Vagina (tissue), 2 donors: ENCODE measurements around the gene CD320.

ENCODE experiments used
- POLR2AphosphoS5 ChIP-seq, 2 donors: sonication (generic); formaldehyde crosslinking; IDR thresholded peaks; one replicate each; pipeline ENCODE4 v1.9.0; 2017; ENCODE audit warnings: antibody characterized with exemption in 2 of 2, mild to moderate bottlenecking in 2 of 2, low read depth in 1 of 2; ENCODE audit not compliant: insufficient read depth in 1 of 2
- TF ChIP-seq, protein P1 (sequence below), 3 experiments: fragments of 450-650 bp in 2 of 3; fragments of 200-600 bp in 1 of 3; sonication (generic) in 1 of 3; IDR thresholded peaks; one replicate each; pipeline ENCODE4 v1.5.1; 2017 to 2019; ENCODE audit warnings: antibody characterized with exemption in 3 of 3, mild to moderate bottlenecking in 2 of 3, moderate library complexity in 2 of 3

DNA sequence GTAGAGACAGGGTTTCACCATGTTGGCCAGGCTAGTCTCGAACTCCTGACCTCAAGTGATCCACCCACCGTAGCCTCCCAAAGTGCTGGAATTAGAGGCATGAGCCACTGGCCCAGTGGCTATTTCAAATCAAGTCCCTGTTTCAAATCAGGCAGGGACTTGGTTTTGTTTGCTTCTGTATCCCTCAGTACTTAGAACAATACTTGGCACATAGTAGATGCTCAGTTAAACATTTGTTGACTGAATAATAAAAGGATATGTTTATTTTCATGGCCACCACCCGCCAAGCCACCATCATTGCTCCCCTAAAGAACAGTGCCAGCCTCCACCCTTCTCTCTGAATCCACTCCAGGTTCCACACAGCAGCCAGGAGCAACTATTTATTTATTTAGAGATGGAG, 17.3 kb upstream of the CD320 start:
- TF ChIP-seq POLR2AphosphoS5 (IDR thresholded peaks at IDR 0.05; ENCODE audit: insufficient read depth in 1 of 2, low read depth in 1 of 2) = no peak
- TF ChIP-seq, protein P1, sequence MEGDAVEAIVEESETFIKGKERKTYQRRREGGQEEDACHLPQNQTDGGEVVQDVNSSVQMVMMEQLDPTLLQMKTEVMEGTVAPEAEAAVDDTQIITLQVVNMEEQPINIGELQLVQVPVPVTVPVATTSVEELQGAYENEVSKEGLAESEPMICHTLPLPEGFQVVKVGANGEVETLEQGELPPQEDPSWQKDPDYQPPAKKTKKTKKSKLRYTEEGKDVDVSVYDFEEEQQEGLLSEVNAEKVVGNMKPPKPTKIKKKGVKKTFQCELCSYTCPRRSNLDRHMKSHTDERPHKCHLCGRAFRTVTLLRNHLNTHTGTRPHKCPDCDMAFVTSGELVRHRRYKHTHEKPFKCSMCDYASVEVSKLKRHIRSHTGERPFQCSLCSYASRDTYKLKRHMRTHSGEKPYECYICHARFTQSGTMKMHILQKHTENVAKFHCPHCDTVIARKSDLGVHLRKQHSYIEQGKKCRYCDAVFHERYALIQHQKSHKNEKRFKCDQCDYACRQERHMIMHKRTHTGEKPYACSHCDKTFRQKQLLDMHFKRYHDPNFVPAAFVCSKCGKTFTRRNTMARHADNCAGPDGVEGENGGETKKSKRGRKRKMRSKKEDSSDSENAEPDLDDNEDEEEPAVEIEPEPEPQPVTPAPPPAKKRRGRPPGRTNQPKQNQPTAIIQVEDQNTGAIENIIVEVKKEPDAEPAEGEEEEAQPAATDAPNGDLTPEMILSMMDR (IDR thresholded peaks at IDR 0.05) = no peak
